Loucy (cell line): ENCODE data around the gene ZBTB16.

Experiments used
- EZH2phosphoT487 ChIP-seq: fragments of 200-600 bp; IDR thresholded peaks from 2 replicates; pipeline ENCODE4 v1.6.1; 2018; ENCODE audit warnings: antibody characterized with exemption, mild to moderate bottlenecking, moderate library complexity, borderline replicate concordance
- TF ChIP-seq, protein P1 (sequence below): fragments of 200-600 bp; sonication (generic); conservative IDR thresholded peaks from 2 replicates; pipeline ENCODE4 v1.5.1; 2014; ENCODE audit warnings: mild to moderate bottlenecking, antibody characterized with exemption, low read length

DNA sequence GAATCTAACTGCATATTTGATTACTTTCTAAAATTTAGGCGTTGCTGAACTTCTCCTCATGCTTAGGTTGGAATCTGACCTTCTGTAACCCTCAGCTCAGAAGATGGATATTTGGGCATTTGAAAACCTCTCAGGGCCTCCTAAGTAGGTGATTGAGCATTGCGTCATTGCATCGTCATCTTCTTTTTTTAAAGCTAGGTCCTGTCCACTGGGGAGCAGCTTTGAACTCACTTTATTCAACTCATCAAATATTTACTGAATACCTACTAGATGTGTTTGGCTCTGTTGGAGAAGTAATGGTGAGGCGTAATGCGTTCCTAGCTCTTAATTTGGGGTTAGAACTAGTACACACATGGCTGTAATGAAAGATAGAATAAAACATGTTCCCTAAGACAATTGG is 56.8 kb downstream of the ZBTB16 start:
- TF ChIP-seq, protein P1, sequence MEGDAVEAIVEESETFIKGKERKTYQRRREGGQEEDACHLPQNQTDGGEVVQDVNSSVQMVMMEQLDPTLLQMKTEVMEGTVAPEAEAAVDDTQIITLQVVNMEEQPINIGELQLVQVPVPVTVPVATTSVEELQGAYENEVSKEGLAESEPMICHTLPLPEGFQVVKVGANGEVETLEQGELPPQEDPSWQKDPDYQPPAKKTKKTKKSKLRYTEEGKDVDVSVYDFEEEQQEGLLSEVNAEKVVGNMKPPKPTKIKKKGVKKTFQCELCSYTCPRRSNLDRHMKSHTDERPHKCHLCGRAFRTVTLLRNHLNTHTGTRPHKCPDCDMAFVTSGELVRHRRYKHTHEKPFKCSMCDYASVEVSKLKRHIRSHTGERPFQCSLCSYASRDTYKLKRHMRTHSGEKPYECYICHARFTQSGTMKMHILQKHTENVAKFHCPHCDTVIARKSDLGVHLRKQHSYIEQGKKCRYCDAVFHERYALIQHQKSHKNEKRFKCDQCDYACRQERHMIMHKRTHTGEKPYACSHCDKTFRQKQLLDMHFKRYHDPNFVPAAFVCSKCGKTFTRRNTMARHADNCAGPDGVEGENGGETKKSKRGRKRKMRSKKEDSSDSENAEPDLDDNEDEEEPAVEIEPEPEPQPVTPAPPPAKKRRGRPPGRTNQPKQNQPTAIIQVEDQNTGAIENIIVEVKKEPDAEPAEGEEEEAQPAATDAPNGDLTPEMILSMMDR = no peak
- no peak for TF ChIP-seq EZH2phosphoT487
